GM18861 (cell line): Measurements from ENCODE around the gene TNKS1BP1.
"Not testable (repeated sequence)": the region's sequence is repeated elsewhere in the genome, so short reads cannot be mapped to it uniquely, and the experiment has no call there.

ENCODE experiments used
- ATAC-seq: cut with Tn5 transposase; IDR thresholded peaks from one replicate; pipeline ENCODE4 v1.9.1; 2021; ENCODE audit not compliant: unreplicated experiment

TNKS1BP1 gene

DNA sequence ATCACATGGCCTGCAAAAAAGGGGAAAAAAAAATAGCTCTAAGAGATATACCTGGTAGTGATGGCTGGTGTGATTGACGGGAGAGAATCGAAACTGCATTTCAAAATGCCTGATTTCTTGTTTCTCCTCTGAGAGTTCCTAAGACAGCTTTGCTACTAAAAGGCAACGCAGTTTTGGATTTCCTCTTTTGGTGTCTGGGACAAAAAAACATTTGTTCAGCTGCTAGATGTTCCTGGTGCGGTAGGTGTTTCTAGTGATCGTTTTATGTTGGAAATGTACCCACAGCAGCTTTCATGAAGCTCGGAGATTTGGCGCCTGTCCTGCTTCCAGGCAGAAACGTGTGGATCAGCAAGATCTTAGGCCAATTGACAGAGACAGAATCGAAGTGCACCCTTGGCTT, 31.5 kb upstream of the TNKS1BP1 start:
- ATAC-seq: no peak

DNA sequence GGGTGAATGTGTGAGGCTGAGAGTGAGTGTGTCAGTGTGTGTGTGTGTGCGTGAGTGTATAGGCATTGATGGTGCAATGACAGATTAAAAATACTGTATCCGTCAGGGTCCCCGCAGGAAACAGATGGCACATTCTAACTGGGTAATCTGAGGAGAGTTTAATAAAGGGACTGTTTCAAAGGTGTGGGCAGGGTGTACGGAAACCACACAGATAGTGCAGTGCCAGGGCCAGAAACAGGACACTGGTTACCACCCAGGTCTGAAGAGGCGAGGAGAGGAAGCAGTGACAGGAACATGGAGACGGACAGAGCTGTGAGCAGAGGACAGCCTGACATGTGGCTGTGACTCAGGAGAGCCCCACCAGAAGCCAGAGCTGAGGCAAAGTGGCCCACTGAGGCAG, 29.9 kb upstream of the TNKS1BP1 start:
- ATAC-seq: no peak

DNA sequence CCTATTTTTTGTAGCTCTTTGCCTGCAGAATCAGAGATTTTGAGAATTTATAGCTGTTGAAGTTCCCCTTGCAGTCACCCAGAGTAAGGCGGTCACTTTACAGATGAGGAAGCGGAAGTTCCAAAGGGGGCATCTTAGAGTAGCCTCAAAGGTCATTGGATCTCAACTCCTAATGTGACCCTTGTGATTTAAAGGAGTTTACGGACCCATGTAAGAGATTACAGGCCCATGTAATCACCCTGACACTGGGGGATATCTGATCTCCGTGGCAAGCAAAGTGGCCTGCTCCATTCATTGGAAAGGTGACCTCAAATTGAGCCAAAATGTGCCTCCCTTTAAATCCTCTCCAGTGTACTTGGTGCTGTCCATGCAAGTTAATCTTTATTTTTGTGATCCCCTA, 29.1 kb upstream of the TNKS1BP1 start:
- ATAC-seq: no peak

DNA sequence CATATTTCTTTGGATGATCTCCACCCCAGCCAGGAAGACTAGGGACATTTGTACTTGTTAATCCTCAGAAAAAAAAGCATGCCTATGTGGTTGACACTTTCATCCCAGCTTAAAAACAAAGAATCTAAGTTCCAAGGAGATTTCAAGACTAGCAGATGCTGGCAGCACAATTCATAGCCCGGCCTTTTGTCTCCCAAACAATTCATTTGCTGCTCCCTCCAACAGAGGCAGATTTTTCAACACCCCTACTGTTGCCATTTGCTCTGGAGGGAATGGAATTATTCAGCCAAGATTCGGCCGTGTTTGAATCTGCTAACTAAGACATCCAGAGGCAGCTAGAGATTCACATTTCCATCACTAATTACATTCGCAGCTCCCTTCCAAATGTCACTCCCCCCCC, 28.7 kb upstream of the TNKS1BP1 start:
- ATAC-seq: no peak

DNA sequence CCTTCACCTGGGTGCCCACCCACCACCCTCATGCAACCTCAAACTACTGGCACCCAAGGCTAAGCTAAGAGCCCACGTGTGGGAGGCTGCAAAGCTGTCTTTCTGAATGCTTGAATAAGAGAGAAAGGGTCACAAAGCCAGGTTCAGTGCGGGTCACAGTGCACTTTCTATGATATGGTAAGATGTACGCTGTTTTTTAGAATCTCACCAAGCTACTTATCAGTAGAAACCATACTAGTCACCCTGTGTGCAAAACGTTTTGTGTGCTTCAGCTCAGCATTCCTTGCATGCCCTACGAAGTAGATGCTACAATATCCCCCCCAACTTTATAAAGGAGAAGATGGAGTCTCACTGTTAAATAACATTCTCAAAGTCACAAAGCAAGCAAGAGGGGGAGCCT, 28.3 kb upstream of the TNKS1BP1 start:
- no peak for ATAC-seq

DNA sequence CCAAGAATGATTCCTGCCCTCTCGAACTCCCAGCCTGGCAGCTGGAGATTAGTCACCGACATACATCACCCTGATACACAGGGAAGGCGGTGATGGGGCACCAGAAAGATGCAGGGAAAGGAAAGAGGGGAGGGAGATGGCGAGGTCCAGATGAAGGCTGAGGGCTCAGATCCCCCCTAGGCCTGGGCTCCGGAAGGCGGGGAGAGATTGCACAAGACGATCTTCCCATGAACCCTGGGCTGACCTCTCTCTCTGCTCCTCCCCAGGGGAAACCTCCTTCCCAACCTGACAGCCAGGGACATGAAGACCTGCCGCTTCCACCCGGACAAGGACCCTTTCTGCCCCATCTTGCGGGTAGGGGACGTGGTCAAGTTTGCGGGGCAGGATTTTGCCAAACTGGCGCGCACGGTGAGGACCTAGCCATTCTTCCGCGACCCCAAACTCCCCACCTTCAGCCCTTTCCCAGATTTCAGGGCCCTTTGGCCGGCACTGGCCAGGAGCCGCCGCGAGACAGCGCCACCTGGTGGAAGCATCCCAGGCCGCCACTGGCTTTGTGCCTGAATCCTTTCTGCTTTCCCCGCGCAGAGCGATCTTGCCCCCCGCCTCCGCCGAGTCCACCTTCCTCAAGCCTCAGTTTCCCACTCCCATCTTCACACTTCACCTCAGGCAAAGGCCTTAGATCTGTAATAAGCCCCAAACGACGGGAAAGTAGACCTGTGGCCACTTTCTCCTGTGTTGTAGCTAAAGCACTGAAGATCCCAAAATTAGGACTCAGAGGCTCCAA, 24.9 kb upstream of the TNKS1BP1 start:
- ATAC-seq: no peak

DNA sequence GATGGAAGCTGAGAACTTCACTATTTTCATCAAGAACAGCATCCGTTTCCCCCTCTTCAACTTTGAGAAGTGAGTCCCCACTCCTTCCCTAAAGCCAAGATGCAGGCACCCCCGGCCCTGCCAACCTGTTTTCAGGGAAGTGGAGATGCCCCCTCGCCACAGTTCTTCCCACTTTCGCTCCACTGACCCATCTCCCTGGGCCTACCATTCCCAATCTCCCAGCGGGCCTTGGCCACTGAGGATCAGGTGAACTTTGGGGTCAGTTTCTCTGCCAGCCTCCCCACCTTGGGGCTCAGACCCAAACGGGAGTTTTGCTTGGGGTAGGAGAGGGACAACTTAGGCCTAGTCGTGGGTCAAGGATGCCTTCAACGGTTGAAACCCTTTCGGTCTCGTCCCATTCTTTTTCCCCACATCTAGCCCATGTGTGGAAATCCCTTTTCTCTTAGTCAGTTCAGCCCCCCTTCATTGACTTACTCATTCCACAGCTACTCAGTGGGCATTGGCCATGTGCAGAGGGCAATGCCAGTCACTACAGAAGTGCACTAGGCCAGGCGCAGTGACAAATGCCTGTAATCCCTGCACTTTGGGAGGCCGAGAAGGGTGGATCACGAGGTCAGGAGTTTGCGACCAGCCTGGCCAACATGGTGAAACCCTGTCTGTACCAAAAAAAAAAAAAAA, 24.0 kb upstream of the TNKS1BP1 start:
- no peak for ATAC-seq

DNA sequence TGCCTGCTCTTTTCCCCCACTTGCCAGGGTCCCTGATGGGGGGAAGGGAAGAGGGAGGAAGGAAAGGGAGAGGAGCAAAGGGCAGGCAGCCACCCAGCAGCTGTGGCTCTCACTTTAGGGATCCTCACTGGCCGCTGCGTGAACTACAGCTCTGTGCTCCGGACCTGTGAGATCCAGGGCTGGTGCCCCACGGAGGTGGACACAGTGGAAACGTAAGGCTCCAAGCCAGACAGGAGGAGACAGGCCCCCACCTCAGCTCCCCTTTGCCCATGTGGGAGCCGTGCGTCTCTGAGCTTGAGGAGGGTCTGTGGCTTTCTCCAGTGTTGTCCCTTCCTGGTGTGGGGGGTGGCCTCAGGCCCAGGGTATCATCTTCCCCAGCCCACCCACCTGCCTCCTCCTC, 23.3 kb upstream of the TNKS1BP1 start:
- no peak for ATAC-seq

DNA sequence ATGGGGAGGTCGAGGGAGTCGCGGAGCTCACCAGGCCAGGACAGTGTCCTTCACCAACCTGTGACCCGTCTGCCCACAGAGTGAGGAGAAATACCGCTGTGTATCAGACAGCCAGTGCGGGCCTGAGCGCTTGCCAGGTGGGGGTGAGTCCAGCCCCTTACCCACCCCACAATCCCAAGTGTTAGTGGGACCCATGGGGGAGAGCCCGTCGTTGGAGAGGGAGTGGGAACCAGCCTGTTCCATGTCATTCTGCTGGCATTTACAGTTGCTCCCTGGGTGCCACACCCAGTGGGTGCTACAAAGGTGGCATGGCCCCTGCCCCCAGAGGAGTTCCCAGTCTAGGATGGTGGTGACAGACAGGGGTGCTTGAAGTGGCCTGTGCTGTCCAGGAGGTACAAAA, 22.6 kb upstream of the TNKS1BP1 start:
- ATAC-seq: no peak

DNA sequence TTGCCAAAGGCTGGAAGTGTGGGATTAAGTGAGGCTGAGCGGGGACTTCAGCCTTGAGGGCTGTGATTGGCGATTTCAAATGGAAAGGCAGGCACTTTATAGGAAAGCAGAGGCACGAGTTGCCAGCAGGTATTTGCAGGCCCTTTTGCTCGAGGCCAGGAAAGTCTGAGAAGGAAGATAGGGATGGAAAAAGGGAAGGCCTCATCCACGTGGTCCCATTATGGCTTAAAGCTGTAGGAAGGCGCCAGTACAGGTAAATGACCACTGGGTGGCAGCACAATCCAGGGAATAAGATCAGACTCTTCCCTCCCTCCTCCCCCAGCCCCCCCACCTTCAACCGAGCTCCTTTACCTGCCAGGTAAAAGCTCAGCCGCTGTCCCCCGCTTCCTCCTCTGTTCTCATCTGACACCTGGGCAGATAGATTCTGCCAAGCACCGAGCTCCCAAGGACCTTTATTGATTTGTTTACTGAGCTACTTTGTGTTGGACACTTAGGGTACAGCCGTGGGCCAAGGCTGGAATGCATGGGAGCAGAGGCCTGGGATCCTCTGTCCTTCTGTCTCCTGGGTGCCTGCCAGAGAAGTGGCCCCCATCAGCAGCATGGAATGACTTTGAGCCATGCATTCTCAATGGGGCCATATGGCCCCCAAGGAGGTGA, 20.9 kb upstream of the TNKS1BP1 start:
- no peak for ATAC-seq

DNA sequence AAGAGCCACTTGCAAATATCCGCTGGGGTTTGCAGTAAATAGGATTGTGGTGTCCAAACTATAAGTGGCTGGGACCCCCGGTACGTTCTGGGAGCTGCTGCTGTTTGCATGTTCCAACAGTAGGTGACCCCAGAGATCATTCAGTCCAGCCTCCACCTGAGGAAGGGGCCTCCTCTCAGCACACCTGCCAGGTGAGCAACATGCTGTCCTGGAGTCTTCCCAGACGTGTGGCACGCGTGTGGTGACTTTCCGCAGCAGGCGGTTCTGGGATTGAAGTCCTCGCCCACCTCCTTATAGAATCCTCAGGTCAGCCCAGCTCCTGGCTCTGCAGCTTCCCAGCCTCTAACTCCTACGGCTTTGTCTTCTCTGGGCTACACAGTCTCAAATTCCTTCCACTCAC, 20.1 kb upstream of the TNKS1BP1 start:
- no peak for ATAC-seq

DNA sequence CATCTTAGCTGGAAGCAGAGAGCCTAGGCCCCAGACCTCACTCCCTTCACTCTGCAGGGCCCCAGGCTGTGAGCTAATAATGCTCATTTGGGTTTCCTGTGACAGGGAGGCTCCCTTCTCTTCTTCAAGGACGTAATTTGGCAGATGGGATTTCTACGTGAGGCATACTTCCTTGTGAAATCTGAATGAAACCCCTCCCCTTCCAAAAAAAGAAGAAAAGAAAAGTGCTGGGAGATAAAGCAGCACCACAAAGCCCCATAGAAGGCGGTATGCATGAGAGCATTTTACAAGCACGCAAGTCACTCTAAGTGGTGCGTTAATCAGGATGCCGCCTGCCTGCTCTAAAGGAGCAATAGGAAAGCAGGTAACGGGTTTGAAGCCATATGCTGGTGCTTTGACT, 19.1 kb upstream of the TNKS1BP1 start:
- no peak for ATAC-seq

DNA sequence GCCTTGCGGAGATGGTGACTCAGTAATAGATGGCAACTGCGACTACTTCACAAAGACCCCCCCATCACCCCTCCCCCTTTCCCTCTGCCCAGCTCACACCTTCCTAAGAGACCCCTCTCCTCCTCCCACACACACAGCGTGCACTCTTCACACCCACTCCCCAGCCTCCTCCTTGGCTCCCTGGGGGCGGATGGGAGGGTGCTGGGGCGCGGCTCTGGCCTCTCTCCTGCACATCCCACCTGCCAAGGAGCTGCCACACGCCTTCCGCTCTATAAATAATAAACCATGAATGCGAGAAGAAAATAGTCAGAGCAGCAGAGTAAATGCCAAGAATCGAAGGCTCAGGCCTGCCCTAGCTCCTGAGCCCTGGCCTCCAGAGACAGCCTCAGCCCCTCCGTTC, 17.9 kb upstream of the TNKS1BP1 start:
- ATAC-seq: no peak

DNA sequence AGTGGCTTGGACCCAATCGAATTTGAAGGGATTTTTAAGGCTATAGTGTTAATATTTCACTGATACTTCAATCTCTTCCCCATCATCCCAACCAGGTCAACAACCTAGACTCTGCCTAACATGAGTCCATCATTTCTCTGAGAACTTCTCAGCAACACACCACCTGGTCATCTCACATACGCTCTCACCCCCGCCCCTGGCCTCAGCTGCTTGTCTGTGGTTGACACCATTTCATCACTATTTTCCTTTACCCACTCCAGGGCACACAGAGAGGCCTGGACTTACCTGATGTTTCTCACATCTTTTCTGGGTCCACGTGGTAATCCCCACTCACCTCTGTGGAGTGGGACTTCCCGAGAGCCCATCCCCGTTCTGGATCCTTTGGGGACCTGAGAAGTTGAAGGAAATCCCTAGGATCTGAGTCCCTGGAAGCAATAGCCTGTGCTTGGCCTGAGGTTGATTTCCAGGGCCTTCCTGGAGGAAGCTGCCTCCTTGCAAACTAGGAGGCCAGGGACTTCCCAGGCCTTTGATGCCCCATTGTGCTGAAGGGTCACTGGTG, 16.6 kb upstream of the TNKS1BP1 start:
- ATAC-seq: no peak

DNA sequence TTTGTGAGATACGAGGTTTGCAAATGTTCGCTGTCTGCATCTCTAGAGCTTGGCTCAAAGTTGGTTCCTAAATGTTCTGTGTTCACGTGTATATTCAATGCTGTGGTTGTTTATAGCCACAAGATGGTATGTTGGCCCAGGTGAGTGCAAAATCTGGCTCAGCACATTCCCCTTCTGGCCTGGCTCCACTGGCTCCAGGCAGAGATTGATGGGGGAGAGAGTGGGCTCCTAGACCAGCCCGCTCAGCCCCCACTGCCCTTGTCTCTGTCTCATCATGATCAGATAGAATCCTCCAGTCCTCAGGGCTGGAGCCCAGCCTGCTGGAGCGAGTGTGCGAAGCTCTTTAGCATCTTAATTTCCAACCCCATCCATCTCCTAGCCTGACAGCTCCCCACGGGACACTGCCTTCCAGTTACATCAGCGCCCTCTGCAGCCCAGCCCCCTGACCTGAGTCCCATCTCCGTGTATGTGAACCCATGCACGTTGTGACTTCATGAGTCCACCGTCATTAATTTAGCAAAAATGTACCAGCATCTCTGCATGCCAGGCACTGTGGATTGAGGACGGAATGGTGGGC, 15.4 kb upstream of the TNKS1BP1 start:
- ATAC-seq: no peak

DNA sequence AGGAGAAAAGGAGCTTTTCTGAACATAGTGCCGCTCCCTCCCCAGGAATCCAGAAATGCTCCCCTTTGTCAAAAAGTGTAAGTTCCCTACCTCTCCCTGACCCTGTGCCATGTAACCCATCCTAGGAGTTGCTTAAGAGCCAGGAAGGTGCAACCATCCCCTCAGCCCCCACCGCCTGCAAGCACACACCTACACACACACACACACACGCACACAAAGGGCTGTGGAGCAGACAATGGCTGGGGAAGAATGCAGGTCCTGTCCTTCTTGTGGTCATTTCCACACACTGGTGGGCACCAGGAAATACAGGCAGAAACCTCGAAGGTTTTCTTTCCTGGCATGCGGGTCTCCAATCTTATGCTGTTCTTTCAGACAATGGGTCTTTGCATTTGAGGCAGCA, 14.6 kb upstream of the TNKS1BP1 start:
- no peak for ATAC-seq

DNA sequence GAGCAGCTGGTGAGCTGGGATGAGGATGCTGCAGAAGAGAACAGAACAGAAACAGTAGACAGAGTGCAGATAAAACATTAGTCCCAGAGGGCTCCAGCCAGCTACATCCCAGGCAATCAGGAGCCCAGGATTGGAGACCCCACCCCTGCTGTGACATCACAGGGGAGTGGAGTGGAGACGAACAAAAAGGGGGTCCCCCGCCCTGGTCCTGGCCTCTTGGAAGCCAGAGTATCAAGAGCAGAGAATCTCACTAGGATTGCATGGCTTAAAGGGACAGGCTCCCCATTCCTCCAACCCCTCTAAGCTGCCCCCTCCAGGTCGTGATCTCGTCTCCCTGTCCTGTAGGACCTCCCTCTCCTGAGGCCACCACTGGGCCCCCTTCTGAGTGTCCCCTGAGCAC, 13.4 kb upstream of the TNKS1BP1 start, which contains the start of gene P2RX3:
Gene P2RX3 (plus strand): TSS at position 211 of the 400 bp plus-strand sequence. CDS start 199 bp downstream, outside the sequence.
- ATAC-seq: no peak

DNA sequence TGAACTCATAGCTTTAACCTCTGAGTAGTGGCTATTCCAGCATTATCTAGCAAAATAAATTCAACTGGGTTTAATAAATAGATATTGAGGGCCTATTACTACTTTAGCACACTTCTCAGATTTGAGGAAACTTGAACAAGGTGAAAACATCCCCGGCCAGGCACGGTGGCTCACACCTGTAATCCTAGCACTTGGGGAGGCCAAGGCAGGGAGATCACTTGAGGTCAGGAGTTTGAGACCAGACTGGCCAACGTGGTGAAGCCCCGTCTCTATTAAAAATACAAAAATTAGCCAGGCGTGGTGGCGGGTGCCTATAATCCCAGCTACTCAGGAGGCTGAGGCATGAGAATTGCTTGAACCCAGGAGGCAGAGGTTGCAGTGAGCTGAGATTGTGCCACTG, 12.1 kb upstream of the TNKS1BP1 start:
- not testable (repeated sequence) for ATAC-seq

DNA sequence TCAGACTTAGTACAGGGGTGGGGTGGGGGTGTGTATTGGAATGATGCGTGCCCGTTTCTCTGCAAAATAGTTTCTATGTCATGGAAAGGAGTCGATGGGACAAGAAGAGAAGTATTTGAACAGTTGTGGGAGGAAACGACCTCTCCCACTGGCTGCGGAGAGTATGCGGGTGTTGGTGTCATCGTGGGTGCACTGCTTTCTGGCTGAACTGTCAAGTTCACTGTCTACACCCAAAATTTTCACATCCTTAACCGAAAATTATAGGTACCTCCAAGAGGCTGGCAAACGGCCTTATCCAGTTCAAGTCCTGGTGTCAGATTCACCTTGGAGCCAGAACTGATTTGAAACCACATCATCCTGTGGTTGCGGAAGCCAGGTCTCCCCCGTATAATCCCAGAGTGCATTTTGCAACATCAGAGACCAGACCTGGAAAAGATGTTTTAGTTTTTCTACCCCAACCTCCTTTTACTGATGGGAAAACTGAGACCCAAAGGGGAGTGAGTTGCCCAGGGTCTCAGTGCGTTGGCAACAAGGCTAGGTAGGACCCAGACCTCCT, 11.4 kb upstream of the TNKS1BP1 start:
- no peak for ATAC-seq

DNA sequence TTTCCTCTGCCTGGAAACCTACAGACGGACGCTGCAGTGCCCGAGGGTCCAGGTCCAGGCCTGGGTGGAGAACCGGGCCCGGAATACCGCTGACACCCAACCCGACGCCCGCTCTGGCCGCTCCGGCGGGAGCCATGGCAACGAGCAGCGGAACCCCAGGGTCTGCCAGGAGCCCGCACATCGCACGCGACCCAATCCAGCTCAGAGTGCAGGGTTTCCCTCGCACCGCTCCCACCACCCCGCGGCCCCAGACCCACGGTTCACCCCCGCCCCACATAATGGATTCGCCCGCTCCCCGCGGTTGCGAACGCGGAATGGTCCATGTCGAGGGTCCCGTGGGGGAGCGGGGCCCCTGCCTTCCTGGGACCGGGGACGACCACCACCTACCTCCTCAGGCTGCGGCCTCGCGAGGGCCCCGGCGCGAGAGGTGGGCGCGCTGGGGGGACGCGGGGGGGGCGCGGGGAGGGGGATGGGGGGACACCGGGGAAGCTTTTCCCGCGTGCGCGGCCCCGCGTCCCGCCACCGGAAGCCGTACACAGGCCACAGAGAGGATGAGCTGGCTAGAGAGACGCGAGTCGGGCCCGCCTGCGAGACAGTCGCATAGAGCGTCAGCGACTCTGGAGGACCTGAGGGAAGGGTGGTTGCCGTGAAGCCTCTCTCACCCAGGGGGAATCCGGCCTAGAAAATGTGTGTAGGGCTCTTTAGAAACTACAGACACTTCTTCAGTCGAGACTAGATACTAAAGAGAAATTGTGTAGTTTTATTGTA, 10.8 kb upstream of the TNKS1BP1 start, which contains the start of gene SSRP1:
Gene SSRP1 (minus strand): TSS at position 550 of the 768 bp plus-strand sequence. CDS start 771 bp downstream, outside the sequence.
- peak; percentile 98 for ATAC-seq
